ENCODE measurements around the gene SUDS3. TPM values are rescaled to one million over a fixed set of nuclear protein-coding genes. Genes with fewer than 3 reads are reported as not detected.

Gene SUDS3
- total and polyA plus RNA-seq, 10 of the 15 experiments (the other 5 are each of a cell fraction or from before 2014, with no cell fraction given), result 5.2 to 42.8 (median 21.7) TPM

GRCh38 chr12:118374909-118375308, 1.4 kb upstream of the SUDS3 start:
- Histone ChIP-seq H4K20me1 (ENCODE audit: control insufficient read depth, insufficient read depth) (no peaks in the 10 kb centered on the region), H3K4me2 (ENCODE audit: control insufficient read depth, insufficient read depth) (no peak overlapping the region), H3K27me3 (replicated peaks in 1 of 2; ENCODE audit: control insufficient read depth in 2 of 2, insufficient read depth in 2 of 2, low read length in 1 of 2) (no peaks in the 10 kb centered on the region), H3K27ac (ENCODE audit: control insufficient read depth, insufficient read depth) (no peak overlapping the region), H3K4me3 (no peak overlapping the region), H2AFZ (ENCODE audit: control insufficient read depth, low read depth, low read length) (no peak overlapping the region), H3K36me3 (ENCODE audit: control insufficient read depth in 2 of 2, insufficient read depth in 2 of 2, low read length in 1 of 2) (no peaks in the 10 kb centered on the region), H3K9me3 (replicated peaks; ENCODE audit: control insufficient read depth, insufficient read depth, low read length) (no peaks in the 10 kb centered on the region), H3K9ac (ENCODE audit: control insufficient read depth, insufficient read depth, low read length) (no peak overlapping the region), H3K4me1 (ENCODE audit: control insufficient read depth, insufficient read depth, low read length) (peaks cover 3% of the 10 kb centered on the region), H3K79me2 (ENCODE audit: control insufficient read depth, insufficient read depth, low read length) (peaks cover 49% of the 10 kb centered on the region)
- intact Hi-C loops (cut with micrococcal nuclease; ENCODE audit: unreplicated experiment) (loop anchor here (5.0 kb wide), 2 partner anchors 138 to 208 kb away; no protein-coding TSS in a partner anchor), in situ Hi-C loops (cut with MboI) (loop anchor here (5.0 to 25.0 kb wide), 2 partner anchors 193 to 1188 kb away; partner anchors contain the start of gene FBXO21)
- ChIA-PET SMC1A (ENCODE audit: uncharacterized antibody, unreplicated experiment) (interaction anchor here (0.8 to 6.7 kb wide), 25 partner anchors 18 to 500 kb away, joined by 3 to 185 read pairs (median 8); no protein-coding TSS in a partner anchor), POLR2A (interaction anchor here (0.8 to 3.6 kb wide), 10 partner anchors 16 to 254 kb away, joined by 3 to 23 read pairs (median 17); no protein-coding TSS in a partner anchor), CTCF (interaction anchor here (0.9 to 6.3 kb wide), 24 partner anchors 9 to 500 kb away, joined by 3 to 277 read pairs (median 14); partner anchors contain the start of gene PEBP1), RAD21 (ENCODE audit: unreplicated experiment) (interaction anchor here (1.1 to 6.6 kb wide), 15 partner anchors 18 to 500 kb away, joined by 3 to 166 read pairs (median 23); partner anchors contain the start of gene PEBP1)
- WGBS (ENCODE audit: insufficient coverage, insufficient replicate concordance, low lambda C conversion rate, missing lambda C conversion rate), result 70% methylated on average over 5 of the region's 5 CpGs
- BruUV-seq (replicated peaks), result no TSS peak
- no peak for FAIRE-seq
- DNase-seq (ENCODE audit: low read depth, low spot score), result no peak
- no peak for ATAC-seq
- TF ChIP-seq NBN (IDR thresholded peaks at IDR 0.05) (no peak), CREM (IDR thresholded peaks at IDR 0.05; ENCODE audit: low read depth) (no peak), ATF3 (IDR thresholded peaks at IDR 0.05; ENCODE audit: borderline replicate concordance, extremely low read depth, low read depth, low read length) (no peak), HDAC6 (IDR thresholded peaks at IDR 0.05; ENCODE audit: unreplicated experiment) (no peak), ZZZ3 (IDR thresholded peaks at IDR 0.05; ENCODE audit: control insufficient read depth, insufficient read length, low read depth) (no peak), ZNF207 (IDR thresholded peaks at IDR 0.05; ENCODE audit: borderline replicate concordance) (no peak), KAT2A (conservative IDR thresholded peaks at IDR 0.05; ENCODE audit: control insufficient read depth, low read depth, low read length) (no peak), ZNF24 (IDR thresholded peaks at IDR 0.05) (no peak), ETV6 (conservative IDR thresholded peaks at IDR 0.05 in 1 of 2, IDR thresholded peaks at IDR 0.05 in 1 of 2; ENCODE audit: borderline replicate concordance in 1 of 2, low read depth in 1 of 2) (no peak), BMI1 (IDR thresholded peaks at IDR 0.05; ENCODE audit: borderline replicate concordance) (no peak), ZNF622 (IDR thresholded peaks at IDR 0.05) (no peak)
- TF ChIP-seq, protein P1, sequence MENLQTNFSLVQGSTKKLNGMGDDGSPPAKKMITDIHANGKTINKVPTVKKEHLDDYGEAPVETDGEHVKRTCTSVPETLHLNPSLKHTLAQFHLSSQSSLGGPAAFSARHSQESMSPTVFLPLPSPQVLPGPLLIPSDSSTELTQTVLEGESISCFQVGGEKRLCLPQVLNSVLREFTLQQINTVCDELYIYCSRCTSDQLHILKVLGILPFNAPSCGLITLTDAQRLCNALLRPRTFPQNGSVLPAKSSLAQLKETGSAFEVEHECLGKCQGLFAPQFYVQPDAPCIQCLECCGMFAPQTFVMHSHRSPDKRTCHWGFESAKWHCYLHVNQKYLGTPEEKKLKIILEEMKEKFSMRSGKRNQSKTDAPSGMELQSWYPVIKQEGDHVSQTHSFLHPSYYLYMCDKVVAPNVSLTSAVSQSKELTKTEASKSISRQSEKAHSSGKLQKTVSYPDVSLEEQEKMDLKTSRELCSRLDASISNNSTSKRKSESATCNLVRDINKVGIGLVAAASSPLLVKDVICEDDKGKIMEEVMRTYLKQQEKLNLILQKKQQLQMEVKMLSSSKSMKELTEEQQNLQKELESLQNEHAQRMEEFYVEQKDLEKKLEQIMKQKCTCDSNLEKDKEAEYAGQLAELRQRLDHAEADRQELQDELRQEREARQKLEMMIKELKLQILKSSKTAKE (IDR thresholded peaks at IDR 0.05; ENCODE audit: low read depth, poor library complexity, severe bottlenecking), result no peak
